Lower lobe of right lung (tissue), 2 donors: ENCODE data around the gene ZC2HC1C. TPM values are rescaled to one million over a fixed set of nuclear protein-coding genes. Genes with fewer than 3 reads are reported as not detected.

ENCODE experiments used
- ATAC-seq, 2 donors: fragments of 200-7000 bp; cut with Tn5 transposase; one replicate each; pipeline ENCODE4 v1.9.1; 2020 to 2022; ENCODE audit warnings: mild to moderate bottlenecking in 2 of 2, moderate library complexity in 2 of 2
- DNase-seq: peaks from one replicate; pipeline ENCODE4 v3.0.0-alpha.2; 2020
- H3K27ac ChIP-seq: fragments of 200-600 bp; one replicate; pipeline ENCODE4 v1.8.0; 2022
- H3K27me3 ChIP-seq: fragments of 200-600 bp; one replicate; pipeline ENCODE4 v1.8.0; 2022; ENCODE audit warnings: low read depth
- H3K36me3 ChIP-seq: fragments of 200-600 bp; one replicate; pipeline ENCODE4 v1.8.0; 2022; ENCODE audit warnings: mild to moderate bottlenecking
- H3K4me1 ChIP-seq: fragments of 200-600 bp; one replicate; pipeline ENCODE4 v1.8.0; 2022
- H3K4me3 ChIP-seq: fragments of 200-600 bp; one replicate; pipeline ENCODE4 v1.8.0; 2022; ENCODE audit warnings: mild to moderate bottlenecking
- H3K9me3 ChIP-seq: fragments of 200-600 bp; one replicate; pipeline ENCODE4 v1.8.0; 2022
- CTCF ChIP-seq: fragments of 200-600 bp; IDR thresholded peaks from one replicate; pipeline ENCODE4 v1.8.0; 2022; ENCODE audit warnings: antibody characterized with exemption, mild to moderate bottlenecking
- intact Hi-C: fragments of 100-400 bp; cut with DNase I; formaldehyde crosslinking; loops from one replicate; pipeline ENCODE4 v1.11.0; 2022
- total RNA-seq: library from RNA; stranded (reverse); fragmentation: NEBNext Ultra II Directional; extraction: Animal tissue kit (Norgen Biotek cat#: 25700); gene quantifications from one replicate; pipeline ENCODE4 v1.2.1, GENCODE V29; 2021
- donor health status: DM: no; HTN: yes; CAD: no; lungs with severe emphysema.

ZC2HC1C gene
- total RNA-seq, 1 donor from 2014 or later, result 4.7 TPM

GRCh38 chr14:75120541-75121291 lies 51.3 kb downstream of the ZC2HC1C start:
- Histone ChIP-seq H3K36me3 (peaks cover 53% of the 10 kb centered on the region), H3K4me3 (no peak overlapping the region), H3K9me3 (no peaks in the 10 kb centered on the region), H3K27me3 (no peaks in the 10 kb centered on the region), H3K4me1 (peaks cover 34% of the 10 kb centered on the region), H3K27ac (no peak overlapping the region)
- intact Hi-C loops, result no loop called here
- ATAC-seq (peak; percentile 53 to 61), DNase-seq (no peak)
- TF ChIP-seq CTCF, result no peak

GRCh38 chr14:75121552-75121951 lies 52.1 kb downstream of the ZC2HC1C start:
- Histone ChIP-seq H3K27ac (no peak overlapping the region), H3K9me3 (no peaks in the 10 kb centered on the region), H3K27me3 (no peaks in the 10 kb centered on the region), H3K36me3 (peaks cover 44% of the 10 kb centered on the region), H3K4me1 (peaks cover 42% of the 10 kb centered on the region), H3K4me3 (no peak overlapping the region)
- no peak for DNase-seq
- TF ChIP-seq CTCF, result no peak
- ATAC-seq, result no peak
- intact Hi-C loops, result no loop called here

DNA sequence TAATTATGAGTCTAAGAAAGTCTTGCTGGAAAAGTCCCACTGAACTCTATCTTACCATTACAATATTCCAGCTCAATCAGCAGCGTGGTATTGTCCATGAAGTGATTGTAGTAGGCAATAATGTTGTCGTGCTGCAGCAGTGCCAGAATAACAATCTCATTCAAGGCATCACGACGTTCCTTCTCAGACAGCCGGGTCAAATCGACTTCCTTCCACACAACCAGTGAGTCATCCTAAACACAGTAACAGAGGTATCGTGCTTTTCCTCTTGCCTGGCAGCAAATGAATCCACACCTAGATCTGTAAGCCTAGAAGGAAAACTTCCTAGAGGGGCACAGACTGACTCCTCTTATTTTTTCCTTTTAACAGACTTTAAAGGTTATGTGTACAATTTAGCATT lies 54.5 kb downstream of the ZC2HC1C start:
- Histone ChIP-seq H3K27me3 (no peaks in the 10 kb centered on the region), H3K27ac (peak overlapping the region; percentile 58), H3K9me3 (no peaks in the 10 kb centered on the region), H3K4me3 (no peak overlapping the region), H3K4me1 (peaks cover 59% of the 10 kb centered on the region), H3K36me3 (peaks cover 20% of the 10 kb centered on the region)
- DNase-seq (no peak), ATAC-seq (no peak)
- no peak for TF ChIP-seq CTCF
- intact Hi-C loops, result no loop called here

DNA sequence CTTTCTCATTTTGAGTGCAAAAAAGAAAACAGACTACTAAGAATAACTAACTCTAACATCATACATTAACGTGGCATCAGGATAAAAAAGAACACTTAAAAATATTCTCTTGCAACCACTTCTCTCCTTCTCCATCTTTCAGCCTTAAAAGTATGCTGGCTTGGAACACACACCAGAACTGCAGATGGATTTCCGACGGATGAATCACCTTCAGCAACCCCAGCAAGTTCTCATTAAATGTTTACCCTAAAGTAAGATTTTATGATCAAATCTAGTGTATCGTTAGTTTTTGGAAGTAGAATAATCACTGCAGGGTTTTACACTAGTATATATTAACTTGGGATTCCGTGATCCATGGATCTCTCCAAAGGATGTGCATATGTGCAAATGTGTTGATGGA lies 56.2 kb downstream of the ZC2HC1C start:
- H3K4me1 ChIP-seq, result peaks cover 56% of the 10 kb centered on the region
- no peak for DNase-seq
- intact Hi-C loops, result no loop called here

DNA sequence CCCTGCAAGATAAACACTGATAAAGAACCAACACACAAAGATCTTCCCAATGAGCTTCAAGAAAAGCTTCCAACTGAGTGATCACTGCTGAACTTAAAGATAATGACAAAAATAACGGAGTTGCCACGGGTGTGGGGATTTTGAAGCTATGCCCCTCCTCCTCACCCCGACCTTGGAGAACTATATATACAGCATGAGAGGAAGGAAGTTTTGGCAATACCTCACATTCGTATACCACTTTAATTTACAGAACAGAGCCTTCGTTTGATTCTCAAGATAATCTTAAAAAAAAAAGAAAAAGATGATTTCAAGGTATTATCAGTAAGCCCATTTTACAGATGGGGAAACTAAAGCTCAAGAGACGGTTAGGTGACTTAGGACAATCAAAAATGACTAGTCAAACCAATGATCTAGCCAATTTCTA lies 56.7 kb downstream of the ZC2HC1C start:
- Histone ChIP-seq H3K4me1 (peaks cover 51% of the 10 kb centered on the region), H3K27me3 (no peaks in the 10 kb centered on the region), H3K36me3 (peaks cover 8% of the 10 kb centered on the region), H3K4me3 (peak overlapping the region; percentile 94), H3K27ac (peak overlapping the region; percentile 99), H3K9me3 (no peaks in the 10 kb centered on the region)
- ATAC-seq (no peak), DNase-seq (no peak)
- intact Hi-C loops, result no loop called here
- TF ChIP-seq CTCF, result no peak

More for the DNA sequence above, 56.2 kb downstream of the ZC2HC1C start:
- Histone ChIP-seq H3K36me3 (peaks cover 11% of the 10 kb centered on the region), H3K27ac (no peak overlapping the region), H3K27me3 (no peaks in the 10 kb centered on the region), H3K4me3 (peak overlapping the region; percentile 94), H3K9me3 (no peaks in the 10 kb centered on the region)
- TF ChIP-seq CTCF, result no peak
- no peak for ATAC-seq
